Astrocyte (in vitro differentiated cells and primary cell): ENCODE data around the gene DROSHA.

Experiments
- EZH2 ChIP-seq: IDR thresholded peaks from 2 replicates; pipeline ENCODE4 v1.6.1; 2012; ENCODE audit warnings: mild to moderate bottlenecking, low read length, inconsistent platforms; ENCODE audit not compliant: insufficient read depth
- TF ChIP-seq, protein P1 (sequence below): IDR thresholded peaks from 2 replicates; pipeline ENCODE4 v1.5.1; 2011; ENCODE audit warnings: low read depth, mild to moderate bottlenecking, inconsistent platforms, low read length, moderate library complexity; ENCODE audit not compliant: insufficient read depth

DNA sequence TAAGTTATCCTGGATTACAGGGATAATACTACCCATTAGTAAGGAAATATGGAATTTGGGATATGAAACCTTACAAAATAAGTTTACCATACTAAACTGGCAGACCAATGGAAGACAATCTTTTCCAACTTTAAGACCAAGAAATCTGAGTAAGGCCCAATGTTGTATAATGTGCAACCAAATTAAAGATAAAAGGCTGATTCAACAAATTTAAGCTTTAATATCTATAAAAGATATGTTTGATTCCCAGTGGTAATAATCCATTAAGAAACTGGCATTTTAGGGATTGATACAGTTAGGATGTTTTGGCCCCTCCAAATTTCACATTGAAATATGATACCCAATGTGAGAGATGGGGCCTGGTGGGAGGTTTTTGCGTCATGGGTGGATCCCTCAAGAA is 66.6 kb downstream of the DROSHA start:
- TF ChIP-seq, protein P1, sequence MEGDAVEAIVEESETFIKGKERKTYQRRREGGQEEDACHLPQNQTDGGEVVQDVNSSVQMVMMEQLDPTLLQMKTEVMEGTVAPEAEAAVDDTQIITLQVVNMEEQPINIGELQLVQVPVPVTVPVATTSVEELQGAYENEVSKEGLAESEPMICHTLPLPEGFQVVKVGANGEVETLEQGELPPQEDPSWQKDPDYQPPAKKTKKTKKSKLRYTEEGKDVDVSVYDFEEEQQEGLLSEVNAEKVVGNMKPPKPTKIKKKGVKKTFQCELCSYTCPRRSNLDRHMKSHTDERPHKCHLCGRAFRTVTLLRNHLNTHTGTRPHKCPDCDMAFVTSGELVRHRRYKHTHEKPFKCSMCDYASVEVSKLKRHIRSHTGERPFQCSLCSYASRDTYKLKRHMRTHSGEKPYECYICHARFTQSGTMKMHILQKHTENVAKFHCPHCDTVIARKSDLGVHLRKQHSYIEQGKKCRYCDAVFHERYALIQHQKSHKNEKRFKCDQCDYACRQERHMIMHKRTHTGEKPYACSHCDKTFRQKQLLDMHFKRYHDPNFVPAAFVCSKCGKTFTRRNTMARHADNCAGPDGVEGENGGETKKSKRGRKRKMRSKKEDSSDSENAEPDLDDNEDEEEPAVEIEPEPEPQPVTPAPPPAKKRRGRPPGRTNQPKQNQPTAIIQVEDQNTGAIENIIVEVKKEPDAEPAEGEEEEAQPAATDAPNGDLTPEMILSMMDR: no peak
- TF ChIP-seq EZH2: no peak
